ENCODE measurements around the gene REEP6. TPM values are rescaled to one million over a fixed set of nuclear protein-coding genes. Genes with fewer than 3 reads are reported as not detected.

Gene REEP6
- total RNA-seq, 1 experiment from 2014 or later, result 10.5 TPM

- peaks cover 65% of the 10 kb centered on the region for H3K27me3 Mint-ChIP-seq (ENCODE audit: low read depth)
- Histone ChIP-seq H3T11ph (ENCODE audit: low read length) (no peak overlapping the region), H2BK12ac (ENCODE audit: insufficient read length, low read depth, low read length) (no peak overlapping the region), H3K18ac (ENCODE audit: insufficient read length, low read depth, low read length) (no peak overlapping the region), H2BK120ac (ENCODE audit: low read depth, low read length, poor library complexity, severe bottlenecking) (no peak overlapping the region), H4K91ac (ENCODE audit: insufficient read length, low read depth, low read length) (no peak overlapping the region), H4K8ac (replicated peaks; ENCODE audit: insufficient read length, low read depth, low read length) (no peak overlapping the region), H3K4ac (ENCODE audit: low read depth, low read length) (no peak overlapping the region), H4K20me1 (ENCODE audit: control insufficient read depth, insufficient read depth, insufficient read length) (no peaks in the 10 kb centered on the region), H2AFZ (ENCODE audit: low read length) (no peak overlapping the region), H3K79me2 (ENCODE audit: insufficient read depth, low read length) (no peaks in the 10 kb centered on the region), H4K5ac (ENCODE audit: insufficient read length, low read depth, low read length) (no peak overlapping the region), H3K56ac (ENCODE audit: insufficient read length, low read depth, low read length) (no peak overlapping the region), H3K27ac (ENCODE audit: insufficient read length, low read depth, low read length) (no peak overlapping the region), H3K14ac (ENCODE audit: insufficient read depth, low read length) (no peak overlapping the region), H3K9ac (ENCODE audit: extremely low read depth, insufficient read length, low read length) (no peak overlapping the region), H2BK15ac (ENCODE audit: low read depth, low read length) (no peak overlapping the region), H3K23me2 (ENCODE audit: insufficient read length, low read depth, low read length, poor library complexity, severe bottlenecking) (peaks cover 4% of the 10 kb centered on the region), H2BK20ac (ENCODE audit: low read depth, low read length, poor library complexity, severe bottlenecking) (no peak overlapping the region), H3K23ac (ENCODE audit: insufficient read length, low read depth, low read length) (no peak overlapping the region), H3K9me3 (ENCODE audit: control insufficient read depth, low read depth, low read length) (no peaks in the 10 kb centered on the region), H3K27me3 (ENCODE audit: insufficient read depth, low read length) (no peaks in the 10 kb centered on the region), H3K4me1 (ENCODE audit: insufficient read depth, low read length) (no peaks in the 10 kb centered on the region), H3K79me1 (ENCODE audit: insufficient read depth, low read depth, low read length, poor library complexity, severe bottlenecking) (no peaks in the 10 kb centered on the region), H2AK5ac (ENCODE audit: insufficient read length, low read length) (no peak overlapping the region), H2BK5ac (ENCODE audit: insufficient read length, low read length) (no peak overlapping the region), H3K4me2 (ENCODE audit: insufficient read depth, insufficient read length, low read length) (no peak overlapping the region)
- WGBS (ENCODE audit: extremely low coverage, insufficient read length, low lambda C conversion rate), result no CpG with 5 or more reads among the region's 25 CpGs
- H3K9me3 Mint-ChIP-seq, result peaks cover 0 to 4% of the 10 kb centered on the region in 2 experiments; a peak in 1 of 5 replicates
- no peaks in the 10 kb centered on the region for H3K36me3 Mint-ChIP-seq (ENCODE audit: insufficient read depth in 1 of 3, low read depth in 3 of 3)
- H3K27ac Mint-ChIP-seq, result no peak overlapping the region
- DNase-seq, result no peak
- H3K4me3 Mint-ChIP-seq, result no peak overlapping the region
- peaks cover 13 to 17% of the 10 kb centered on the region in 2 experiments for H3K4me1 Mint-ChIP-seq
- no peak for TF ChIP-seq CTCF (conservative IDR thresholded peaks at IDR 0.05)
Measured at GRCh38 chr19:1510442-1510806, 19.4 kb downstream of the REEP6 start.
